ENCODE measurements around the gene GRID1.
"Not testable (repeated sequence)": the region's sequence is repeated elsewhere in the genome, so short reads cannot be mapped to it uniquely, and the experiment has no call there.

GRID1 gene

DNA sequence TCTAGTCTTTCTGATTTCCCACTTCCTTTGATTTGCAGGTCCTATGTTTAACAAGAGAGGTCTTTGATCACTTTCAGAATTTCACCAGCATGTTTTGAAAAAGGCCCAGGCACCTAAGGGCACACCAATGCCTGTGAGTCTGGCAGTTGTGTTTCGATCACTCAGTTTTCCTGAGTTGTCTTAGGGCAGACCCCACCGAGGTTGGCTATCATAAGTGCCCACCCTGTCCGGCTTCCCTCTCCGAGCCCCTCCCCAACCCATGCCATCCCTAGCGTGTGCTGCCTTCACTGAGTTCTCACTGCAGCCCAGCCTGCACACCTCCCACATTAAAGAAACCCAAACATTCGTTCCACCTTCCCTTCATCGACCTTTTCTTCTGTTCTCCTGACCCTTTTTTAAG is 257.9 kb downstream of the GRID1 start:
- no peaks in the 10 kb centered on the region for H3K36me3 Mint-ChIP-seq (ENCODE audit: low read depth)
- no peaks in the 10 kb centered on the region for H3K27me3 Mint-ChIP-seq (ENCODE audit: low read depth)
- H3K4me3 Mint-ChIP-seq = no peak overlapping the region
- H3K27ac Mint-ChIP-seq = no peak overlapping the region
- no peaks in the 10 kb centered on the region for H3K9me3 Mint-ChIP-seq
- H3K4me1 Mint-ChIP-seq (ENCODE audit: low read depth) = no peaks in the 10 kb centered on the region

GRCh38 chr10:86107611-86108310 is 258.8 kb downstream of the GRID1 start:
- H3K27ac Mint-ChIP-seq; H3K27me3 Mint-ChIP-seq (ENCODE audit: low read depth); H3K36me3 Mint-ChIP-seq (ENCODE audit: low read depth); H3K4me3 Mint-ChIP-seq; H3K9me3 Mint-ChIP-seq; H3K4me1 Mint-ChIP-seq (ENCODE audit: low read depth): not testable (repeated sequence)

DNA sequence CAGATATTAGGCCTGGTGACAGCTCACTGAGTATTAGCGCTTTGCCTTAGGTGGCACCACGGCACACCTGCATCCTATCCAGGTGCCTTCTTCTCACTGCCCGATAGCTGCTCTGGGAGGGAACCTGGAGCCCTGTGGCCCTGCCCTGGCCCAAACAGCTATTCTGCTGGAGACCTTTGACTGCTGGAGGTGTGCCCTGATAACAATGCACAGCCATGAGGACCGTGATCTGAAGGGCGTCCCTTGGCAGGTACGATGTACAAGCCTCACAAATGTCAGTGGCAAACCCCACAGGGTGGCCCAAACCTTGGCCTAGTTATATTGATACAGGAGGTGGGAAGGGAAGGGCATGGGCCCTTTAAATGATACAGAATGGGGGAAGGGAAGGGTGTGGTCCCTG is 259.5 kb downstream of the GRID1 start:
- no peaks in the 10 kb centered on the region for H3K27me3 Mint-ChIP-seq (ENCODE audit: low read depth)
- H3K27ac Mint-ChIP-seq = no peak overlapping the region
- no peaks in the 10 kb centered on the region for H3K9me3 Mint-ChIP-seq
- H3K4me1 Mint-ChIP-seq (ENCODE audit: low read depth) = no peaks in the 10 kb centered on the region
- H3K4me3 Mint-ChIP-seq = no peak overlapping the region
- H3K36me3 Mint-ChIP-seq (ENCODE audit: low read depth) = no peaks in the 10 kb centered on the region

DNA sequence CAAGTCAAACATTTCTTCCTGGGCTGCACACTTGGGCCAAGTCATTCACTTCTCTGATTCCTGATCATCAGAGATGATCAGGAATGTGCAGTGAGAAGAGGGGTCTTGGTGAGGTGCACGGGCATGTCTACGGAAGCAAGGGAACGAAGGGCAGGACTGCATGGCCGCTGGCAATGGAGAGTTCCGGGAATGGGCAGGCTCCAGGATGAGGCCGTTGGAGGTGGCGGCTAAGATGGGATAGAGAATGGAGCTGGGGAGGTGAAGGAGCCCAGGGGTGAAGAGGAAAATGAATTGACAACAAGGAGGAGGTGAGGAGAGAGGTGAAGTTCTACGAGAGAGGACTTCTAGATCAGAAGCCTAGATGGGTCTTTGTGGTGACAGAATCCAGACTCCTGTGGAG is 260.0 kb downstream of the GRID1 start:
- Mint-ChIP-seq H3K9me3 (no peaks in the 10 kb centered on the region), H3K4me3 (no peak overlapping the region), H3K27ac (no peak overlapping the region), H3K36me3 (ENCODE audit: low read depth) (no peaks in the 10 kb centered on the region), H3K4me1 (ENCODE audit: low read depth) (no peaks in the 10 kb centered on the region), H3K27me3 (ENCODE audit: low read depth) (no peaks in the 10 kb centered on the region)

DNA sequence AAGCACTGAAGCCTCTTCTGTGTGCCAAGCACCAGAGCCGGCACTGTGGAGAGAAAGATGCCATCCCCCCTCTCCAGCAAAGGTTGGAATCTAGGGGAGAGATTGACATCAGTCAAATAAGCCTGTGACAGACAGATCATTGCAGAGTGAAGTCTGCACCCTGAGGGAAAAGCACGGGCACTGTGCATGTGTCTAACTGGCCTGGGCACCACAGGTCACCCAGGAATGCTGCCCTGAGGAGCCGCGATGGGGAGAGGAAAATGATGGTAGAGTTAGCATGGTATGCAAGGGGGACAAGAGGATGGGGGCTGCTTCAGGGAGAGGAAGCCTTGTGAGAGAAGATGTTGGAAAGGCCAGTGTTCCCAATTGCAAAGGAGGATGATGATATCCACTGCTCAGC is 261.0 kb downstream of the GRID1 start:
- no peaks in the 10 kb centered on the region for H3K27me3 Mint-ChIP-seq (ENCODE audit: low read depth)
- H3K4me1 Mint-ChIP-seq (ENCODE audit: low read depth) = no peaks in the 10 kb centered on the region
- H3K9me3 Mint-ChIP-seq = no peaks in the 10 kb centered on the region
- no peaks in the 10 kb centered on the region for H3K36me3 Mint-ChIP-seq (ENCODE audit: low read depth)
- H3K27ac Mint-ChIP-seq = no peak overlapping the region
- H3K4me3 Mint-ChIP-seq = no peak overlapping the region

- Mint-ChIP-seq H3K27ac (no peak overlapping the region), H3K36me3 (ENCODE audit: low read depth) (no peaks in the 10 kb centered on the region), H3K9me3 (no peaks in the 10 kb centered on the region), H3K4me3 (no peak overlapping the region), H3K27me3 (ENCODE audit: low read depth) (no peaks in the 10 kb centered on the region), H3K4me1 (ENCODE audit: low read depth) (no peaks in the 10 kb centered on the region)
These were observed 261.4 kb downstream of the GRID1 start for GRCh38 chr10:86105181-86105580.

DNA sequence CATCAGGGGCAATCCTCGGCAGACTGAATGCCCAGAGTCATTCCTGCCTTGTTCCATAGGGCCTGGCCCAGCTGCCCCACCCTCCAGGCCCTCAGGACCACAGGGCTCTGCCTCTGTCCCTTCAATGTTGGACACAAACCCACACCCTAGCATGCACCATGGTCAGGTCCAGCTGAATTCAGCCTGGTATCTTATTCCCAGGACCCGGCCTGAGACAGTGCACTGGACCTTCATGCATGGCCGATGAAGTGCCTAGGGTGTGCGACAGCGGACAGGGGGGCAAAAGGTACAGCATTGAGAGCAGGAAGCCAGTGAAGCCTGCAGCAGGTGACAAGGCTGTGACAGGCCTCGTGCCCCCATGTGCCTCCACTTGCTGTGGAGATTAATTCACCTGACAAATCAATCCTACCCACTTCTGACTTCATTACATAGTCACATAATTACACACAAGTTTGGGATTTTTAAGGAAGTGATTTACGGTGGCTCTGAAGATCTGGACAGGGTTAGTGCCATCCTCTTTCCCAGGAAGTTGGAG is 261.9 kb downstream of the GRID1 start:
- Mint-ChIP-seq H3K4me1 (ENCODE audit: low read depth) (no peaks in the 10 kb centered on the region), H3K4me3 (no peak overlapping the region), H3K36me3 (ENCODE audit: low read depth) (no peaks in the 10 kb centered on the region), H3K27me3 (ENCODE audit: low read depth) (no peaks in the 10 kb centered on the region), H3K27ac (no peak overlapping the region), H3K9me3 (no peaks in the 10 kb centered on the region)

DNA sequence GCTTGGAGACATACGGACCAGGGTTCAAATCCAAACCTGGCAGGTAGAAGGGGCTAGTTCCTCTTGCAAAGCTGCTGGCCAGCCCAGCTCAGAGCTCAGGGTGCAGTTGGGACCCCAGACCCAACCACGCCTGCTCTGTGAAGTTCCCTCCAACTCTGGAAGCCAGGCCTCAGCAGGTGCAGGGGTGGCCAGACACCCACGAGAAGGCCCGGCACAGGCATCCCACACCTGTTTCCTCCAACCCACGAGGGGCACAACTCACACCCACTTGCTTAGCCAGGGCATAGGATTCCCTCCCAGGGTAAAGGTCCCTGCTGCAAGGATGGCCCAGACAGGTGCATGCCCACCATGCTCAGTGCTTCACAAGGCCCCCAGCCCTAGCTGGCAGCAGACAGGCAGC is 262.4 kb downstream of the GRID1 start:
- no peaks in the 10 kb centered on the region for H3K36me3 Mint-ChIP-seq (ENCODE audit: low read depth)
- H3K9me3 Mint-ChIP-seq = no peaks in the 10 kb centered on the region
- H3K27ac Mint-ChIP-seq = no peak overlapping the region

DNA sequence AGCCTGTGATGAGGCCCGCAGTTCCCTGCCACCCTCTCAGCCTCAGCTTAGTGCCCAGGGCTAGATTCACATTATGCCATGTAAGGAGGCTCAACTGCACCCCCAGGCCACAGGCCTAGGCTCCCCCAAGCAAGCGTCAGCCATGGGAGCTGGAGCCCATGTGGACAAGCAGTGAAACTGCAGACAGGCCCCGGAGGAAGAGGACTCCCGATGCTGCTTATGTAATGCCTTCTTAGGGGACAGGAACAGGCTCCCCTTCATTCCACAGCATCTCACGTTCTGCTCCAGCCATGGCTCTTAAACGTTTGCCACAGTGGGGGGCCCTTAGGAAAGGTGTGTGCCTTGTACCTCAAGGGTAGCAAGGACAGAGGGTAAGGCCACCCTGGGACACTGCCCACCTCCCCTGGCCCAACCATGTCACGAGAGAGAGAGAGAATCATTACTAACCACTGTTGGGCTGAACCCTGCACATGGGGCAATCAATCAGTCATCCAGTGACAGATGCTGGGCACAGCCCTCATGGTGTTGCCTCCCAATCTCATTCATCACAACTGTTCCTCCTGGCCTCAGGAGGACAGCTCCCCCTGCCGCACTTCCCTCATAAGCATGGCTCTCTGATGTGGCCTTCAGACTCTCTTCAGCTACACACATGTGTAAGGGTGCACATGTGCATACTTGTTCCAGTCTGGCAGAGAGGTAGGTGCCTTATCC is 263.0 kb downstream of the GRID1 start:
- no peaks in the 10 kb centered on the region for H3K9me3 Mint-ChIP-seq
- H3K27me3 Mint-ChIP-seq (ENCODE audit: low read depth) = no peaks in the 10 kb centered on the region
- no peak overlapping the region for H3K27ac Mint-ChIP-seq
- no peaks in the 10 kb centered on the region for H3K36me3 Mint-ChIP-seq (ENCODE audit: low read depth)
- no peaks in the 10 kb centered on the region for H3K4me1 Mint-ChIP-seq (ENCODE audit: low read depth)
- no peak overlapping the region for H3K4me3 Mint-ChIP-seq

More for the DNA sequence above, 262.4 kb downstream of the GRID1 start:
- Mint-ChIP-seq H3K4me1 (ENCODE audit: low read depth) (no peaks in the 10 kb centered on the region), H3K27me3 (ENCODE audit: low read depth) (no peaks in the 10 kb centered on the region), H3K4me3 (no peak overlapping the region)

- Mint-ChIP-seq H3K4me3 (no peak overlapping the region), H3K27ac (no peak overlapping the region), H3K36me3 (ENCODE audit: low read depth) (no peaks in the 10 kb centered on the region), H3K4me1 (ENCODE audit: low read depth) (no peaks in the 10 kb centered on the region), H3K9me3 (no peaks in the 10 kb centered on the region), H3K27me3 (ENCODE audit: low read depth) (peaks cover under 1% of the 10 kb centered on the region)
These were observed 264.1 kb downstream of the GRID1 start for GRCh38 chr10:86102451-86102850.

DNA sequence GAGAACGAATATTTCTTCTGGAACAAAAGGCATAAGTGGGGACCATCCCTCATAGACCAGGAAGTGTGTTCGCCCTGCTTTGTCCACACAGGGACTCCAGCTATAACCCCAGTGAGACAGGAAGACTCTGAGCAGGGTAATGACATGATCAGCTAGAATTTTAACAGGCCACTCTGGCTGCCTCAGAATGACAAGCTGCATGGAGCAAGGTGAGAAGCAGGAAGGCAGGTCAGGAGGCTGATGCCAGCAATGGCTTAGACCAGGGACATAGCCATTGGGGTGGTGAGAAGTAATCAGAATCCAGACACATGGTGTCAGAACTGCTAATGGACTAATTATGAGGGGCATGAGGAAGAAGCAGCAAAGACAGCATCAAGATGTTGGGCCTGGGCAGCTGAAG is 264.6 kb downstream of the GRID1 start:
- H3K9me3 Mint-ChIP-seq = no peaks in the 10 kb centered on the region
- no peak overlapping the region for H3K4me3 Mint-ChIP-seq
- H3K36me3 Mint-ChIP-seq (ENCODE audit: low read depth) = no peaks in the 10 kb centered on the region
- H3K27me3 Mint-ChIP-seq (ENCODE audit: low read depth) = peaks cover 3% of the 10 kb centered on the region
- no peak overlapping the region for H3K27ac Mint-ChIP-seq
- H3K4me1 Mint-ChIP-seq (ENCODE audit: low read depth) = no peaks in the 10 kb centered on the region

DNA sequence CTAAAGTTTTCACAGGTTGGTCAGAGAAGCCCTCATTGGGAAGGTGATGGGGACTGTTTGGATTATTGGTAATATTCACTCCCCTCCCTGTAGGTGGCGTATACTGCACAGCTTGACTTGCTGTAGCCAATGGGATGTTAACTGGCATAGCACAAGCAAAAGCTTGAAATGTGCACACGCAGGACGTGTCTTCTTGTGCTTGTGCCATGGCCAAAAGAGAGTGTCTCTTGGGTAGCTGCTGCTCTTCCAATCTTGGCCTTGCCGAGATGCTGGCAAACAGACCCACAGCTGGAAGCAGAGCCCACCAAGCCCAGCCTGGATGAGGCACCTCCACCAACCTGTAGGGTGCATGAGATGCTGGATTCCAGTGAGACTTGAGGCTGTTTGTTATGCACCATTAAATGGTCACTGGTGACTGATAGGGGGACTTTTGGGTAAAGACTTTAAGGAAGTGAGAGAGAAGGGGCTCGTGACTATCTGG is 266.0 kb downstream of the GRID1 start:
- no peak overlapping the region for H3K27ac Mint-ChIP-seq
- no peaks in the 10 kb centered on the region for H3K36me3 Mint-ChIP-seq (ENCODE audit: low read depth)
- H3K27me3 Mint-ChIP-seq (ENCODE audit: low read depth) = peaks cover 8% of the 10 kb centered on the region
- H3K4me1 Mint-ChIP-seq (ENCODE audit: low read depth) = no peaks in the 10 kb centered on the region
- H3K4me3 Mint-ChIP-seq = no peak overlapping the region
- H3K9me3 Mint-ChIP-seq = no peaks in the 10 kb centered on the region

DNA sequence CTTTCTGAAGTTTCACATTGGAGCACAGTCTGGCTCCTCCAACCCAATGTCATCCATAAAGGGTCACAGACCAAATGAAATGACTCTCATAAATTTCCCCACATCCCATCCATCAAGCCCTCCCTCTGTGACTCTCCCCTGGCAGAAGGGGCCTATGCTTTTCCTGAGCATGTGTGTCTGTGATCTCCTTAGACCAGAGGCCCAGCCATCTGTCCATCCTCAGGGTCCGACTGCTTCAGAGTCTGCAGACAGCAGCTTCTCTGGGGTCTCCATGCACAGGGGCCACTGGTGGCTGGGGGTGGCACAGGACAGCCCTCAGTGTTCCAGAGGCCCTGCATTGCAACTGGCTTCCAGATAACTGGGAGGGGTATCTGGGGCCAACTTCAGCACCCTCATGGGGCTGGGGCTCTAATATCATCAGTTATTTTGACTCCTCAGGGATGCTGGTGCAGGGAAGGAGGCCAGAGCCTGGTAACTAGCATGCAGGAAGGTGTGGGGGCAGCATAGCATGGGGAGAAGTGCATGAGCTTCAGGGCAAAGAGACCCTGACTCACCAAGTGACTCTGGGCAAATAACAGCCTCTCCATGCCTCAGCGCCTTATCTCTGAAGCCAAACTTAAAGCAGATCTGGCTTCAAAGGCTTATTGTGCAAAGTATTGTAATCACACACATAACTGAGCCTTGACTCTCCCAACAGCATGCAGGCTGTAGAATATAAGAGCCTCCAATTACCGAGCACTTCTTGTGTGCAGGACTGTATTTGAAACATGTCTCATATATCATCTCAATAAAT is 266.9 kb downstream of the GRID1 start:
- Mint-ChIP-seq H3K4me3 (no peak overlapping the region), H3K36me3 (ENCODE audit: low read depth) (no peaks in the 10 kb centered on the region), H3K4me1 (ENCODE audit: low read depth) (no peaks in the 10 kb centered on the region), H3K27me3 (ENCODE audit: low read depth) (peaks cover 14% of the 10 kb centered on the region), H3K9me3 (no peaks in the 10 kb centered on the region), H3K27ac (no peak overlapping the region)

DNA sequence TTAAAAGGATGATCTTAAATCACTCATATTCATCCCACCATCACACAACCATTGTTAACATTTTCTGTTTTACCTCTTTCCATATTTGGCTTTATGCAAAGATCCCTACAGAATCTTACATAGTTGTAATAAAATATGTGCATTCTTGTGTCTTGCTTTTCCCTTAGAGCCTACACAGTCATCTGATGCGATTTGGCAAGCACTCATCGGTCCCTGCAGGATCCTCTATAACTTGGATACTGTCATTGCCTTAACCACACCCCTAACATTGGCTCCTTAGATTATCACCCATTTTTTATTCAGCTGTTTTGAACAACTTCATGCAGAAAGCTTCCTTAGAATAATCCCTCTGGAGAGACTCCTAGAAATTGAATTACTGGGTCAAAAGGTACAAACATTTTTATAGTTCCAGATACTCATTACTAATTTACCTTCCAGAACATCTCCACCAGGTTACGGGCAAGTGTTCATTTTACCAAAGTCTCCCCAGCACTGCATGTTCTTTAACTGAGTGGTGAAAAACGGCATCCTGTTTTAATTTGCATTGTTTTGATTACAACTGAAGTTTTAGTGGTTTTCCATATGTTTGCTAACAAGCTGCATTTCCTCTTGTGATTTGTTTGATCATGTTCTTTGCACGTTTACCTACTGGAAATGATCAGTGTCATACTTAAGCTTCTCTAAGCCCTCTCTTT is 268.3 kb downstream of the GRID1 start:
- Mint-ChIP-seq H3K27ac (no peak overlapping the region), H3K36me3 (ENCODE audit: low read depth) (no peaks in the 10 kb centered on the region), H3K27me3 (ENCODE audit: low read depth) (peaks cover 14% of the 10 kb centered on the region), H3K9me3 (no peaks in the 10 kb centered on the region), H3K4me3 (no peak overlapping the region), H3K4me1 (ENCODE audit: low read depth) (no peaks in the 10 kb centered on the region)
